Endometrial microvascular endothelial cells (primary cell): ENCODE results near the gene ANTXRL. TPM values are rescaled to one million over a fixed set of nuclear protein-coding genes. Genes with fewer than 3 reads are reported as not detected.
"Not testable (repeated sequence)": the region's sequence is repeated elsewhere in the genome, so short reads cannot be mapped to it uniquely, and the experiment has no call there.

Experiments used
- in situ Hi-C: cut with HindIII; loops from 2 replicates; pipeline ENCODE4 v1.10.0; 2017; ENCODE audit warnings: low sequenced_read_pairs, low pct_unique_long_range_greater_than_20kb; ENCODE audit errors: inconsistent ontology term
- total RNA-seq: library from RNA; depleted of rRNA; stranded (reverse); fragments of >200 nt; gene quantifications from one replicate; pipeline ENCODE4 v1.2.3, GENCODE V29; 2015; ENCODE audit errors: inconsistent ontology term

Gene ANTXRL
- total RNA-seq, 1 donor from 2014 or later = not detected

GRCh38 chr10:46315071-46315860 is 28.5 kb downstream of the ANTXRL start:
- in situ Hi-C loops = not testable (repeated sequence)

GRCh38 chr10:46317370-46317769 is 30.6 kb downstream of the ANTXRL start:
- in situ Hi-C loops = no loop called here

DNA sequence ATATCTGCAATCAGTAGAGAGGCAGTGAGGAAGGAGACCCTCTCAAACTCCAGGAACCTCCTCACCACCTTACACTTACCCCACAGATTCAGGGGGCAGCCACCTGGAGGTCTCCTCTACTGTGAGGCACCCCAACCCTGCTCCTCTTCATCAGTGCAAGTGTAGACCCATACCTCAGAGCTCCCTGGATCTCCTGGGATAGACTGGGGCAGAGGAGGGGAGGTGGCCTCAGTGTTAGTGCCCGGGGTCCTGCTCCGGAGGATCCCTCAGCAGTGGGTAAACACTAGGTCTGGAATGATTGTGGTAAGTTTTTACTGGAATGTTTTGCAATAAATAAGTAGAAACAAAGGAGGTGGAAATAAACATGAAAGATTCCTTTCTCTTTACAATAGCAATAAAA is 31.1 kb downstream of the ANTXRL start:
- in situ Hi-C loops = no loop called here

DNA sequence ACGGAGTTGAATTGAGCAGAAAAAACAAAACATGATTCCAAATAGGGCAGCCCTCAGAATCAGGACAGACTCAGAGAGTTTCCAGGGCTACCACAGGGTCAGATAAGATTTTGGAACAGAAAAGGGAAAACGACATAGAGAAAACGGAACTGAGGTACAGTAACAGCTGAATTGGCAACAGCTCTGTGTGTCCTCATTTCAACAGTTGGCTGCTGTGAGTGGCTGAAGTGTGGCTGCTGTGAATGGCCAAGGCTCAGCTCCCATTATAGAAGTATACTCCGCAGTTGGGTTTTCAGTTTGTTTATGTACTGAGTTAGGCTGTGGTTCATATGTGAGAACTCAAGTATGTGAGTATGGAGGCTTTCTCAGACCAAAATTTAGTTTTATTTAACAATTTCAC is 32.0 kb downstream of the ANTXRL start:
- in situ Hi-C loops = no loop called here

DNA sequence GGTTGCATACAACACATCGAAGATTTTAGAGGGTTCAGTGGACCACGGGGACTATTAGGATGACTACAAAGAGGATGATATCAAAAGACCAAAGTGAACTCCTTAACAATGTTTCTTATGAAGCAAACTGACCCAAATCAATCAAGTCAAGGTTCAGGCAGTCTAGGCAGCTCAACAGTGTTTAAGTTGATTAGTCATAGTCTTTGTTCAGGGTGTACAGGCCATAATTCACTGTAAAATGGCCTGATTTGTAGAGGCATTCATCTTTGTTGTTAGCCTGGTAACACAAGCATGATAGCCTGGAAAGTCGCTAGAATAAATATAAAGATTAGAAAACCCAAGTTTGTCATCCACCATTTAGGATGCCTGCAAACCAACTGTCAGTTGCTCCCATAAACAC is 32.6 kb downstream of the ANTXRL start:
- in situ Hi-C loops = no loop called here

- in situ Hi-C loops = no loop called here
Observed at GRCh38 chr10:46321770-46322169, 35.0 kb downstream of the ANTXRL start.

DNA sequence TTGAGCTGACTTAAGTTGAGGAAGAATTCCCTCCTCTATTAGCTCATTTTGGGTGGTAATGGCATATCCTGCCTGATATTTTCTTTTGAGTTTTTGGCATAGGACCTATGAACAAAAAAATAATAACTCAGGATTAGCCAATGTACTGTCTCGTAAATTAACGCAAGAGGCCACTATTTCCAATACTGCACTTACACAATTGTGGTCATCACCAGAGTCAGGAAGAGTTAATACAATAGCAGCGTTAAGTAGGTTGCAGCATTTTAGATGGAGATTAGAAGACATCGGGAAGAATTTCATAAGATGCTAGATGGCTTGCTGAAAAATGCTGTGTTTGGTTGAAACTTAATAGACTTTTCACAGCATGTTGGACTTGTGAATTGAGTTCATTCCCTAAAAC is 36.4 kb downstream of the ANTXRL start:
- in situ Hi-C loops = no loop called here

DNA sequence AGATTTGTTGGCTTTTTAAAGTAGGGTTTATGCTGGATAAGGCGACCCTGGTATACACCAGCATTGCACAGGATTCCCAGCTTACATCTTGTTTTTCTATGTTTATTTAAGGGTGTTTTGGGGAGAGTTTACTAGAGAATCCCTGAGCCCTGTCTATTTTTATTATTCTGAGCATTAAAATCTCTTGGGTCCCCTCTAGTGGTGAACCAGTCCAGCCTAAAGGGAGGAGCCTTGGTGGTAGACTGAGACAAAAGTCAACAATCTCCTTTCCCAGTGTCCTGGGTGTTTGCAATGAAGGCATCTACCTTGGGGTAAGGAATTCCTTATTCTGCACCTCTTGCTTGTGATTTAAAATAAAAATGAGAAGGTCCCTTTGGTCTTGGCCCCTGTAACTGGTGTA is 38.2 kb downstream of the ANTXRL start:
- in situ Hi-C loops = no loop called here

DNA sequence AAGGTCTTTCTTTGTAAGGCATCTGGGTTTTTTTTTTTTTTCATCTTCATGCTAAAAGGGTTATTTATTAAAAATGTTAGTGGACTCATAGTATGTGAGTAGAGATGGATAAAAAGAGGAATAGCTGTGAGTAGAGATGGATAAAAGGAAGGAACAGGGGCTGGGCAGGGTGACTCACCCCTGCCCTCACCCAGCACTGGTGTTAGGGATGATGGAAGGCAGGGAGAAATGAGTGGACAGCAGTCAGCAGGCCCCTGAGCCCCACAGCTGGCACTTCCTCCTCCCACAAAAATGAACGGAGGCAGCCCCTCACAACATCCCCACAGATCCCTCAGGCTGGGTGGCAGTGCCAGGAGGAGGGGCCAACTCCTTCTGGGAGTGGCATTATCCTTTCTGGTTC is 39.3 kb downstream of the ANTXRL start:
- in situ Hi-C loops = no loop called here

- in situ Hi-C loops = no loop called here
Observed at GRCh38 chr10:46326971-46327370, 40.2 kb downstream of the ANTXRL start.

GRCh38 chr10:46327685-46328084 is 40.9 kb downstream of the ANTXRL start:
- in situ Hi-C loops = no loop called here

DNA sequence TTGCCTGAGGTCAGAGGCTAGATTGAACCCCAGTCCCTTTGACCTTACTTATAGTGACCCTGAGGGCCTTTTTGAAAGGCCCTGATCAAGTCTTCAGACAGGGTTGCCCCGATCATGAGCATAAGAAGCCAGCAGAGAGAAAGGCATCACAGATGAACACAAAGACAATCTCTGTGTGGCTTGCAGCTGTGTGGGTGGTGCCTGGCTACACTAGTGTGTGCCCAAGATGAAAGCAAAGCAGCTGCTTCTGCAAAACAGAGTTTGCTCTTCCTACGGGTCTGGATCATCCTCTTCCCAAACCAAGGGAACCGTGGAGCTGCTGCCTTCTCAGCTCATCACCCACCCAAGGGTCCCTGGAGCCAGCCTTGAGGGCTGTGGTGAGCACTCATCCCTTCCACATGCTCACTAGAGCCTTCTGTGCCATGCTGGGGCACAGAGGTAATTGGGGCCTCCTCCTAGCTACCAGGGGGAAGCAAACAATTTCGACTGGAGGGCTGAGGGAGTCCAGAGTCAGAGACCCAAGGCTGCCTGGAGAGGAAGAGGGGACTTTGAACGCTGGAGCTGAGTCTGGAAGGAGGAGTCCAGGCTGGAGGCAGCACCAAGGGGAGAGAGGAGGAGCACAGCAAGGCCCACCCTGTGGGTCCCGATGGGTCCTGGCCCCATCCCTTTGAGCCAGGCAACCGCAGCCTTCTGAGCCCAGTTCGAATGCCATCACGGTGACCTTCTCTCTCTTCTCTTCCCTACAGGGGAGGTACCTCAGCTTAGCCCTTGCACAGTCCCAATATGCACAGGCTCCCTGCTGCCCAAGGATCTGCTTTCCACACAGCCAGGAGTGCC is 42.3 kb downstream of the ANTXRL start:
- in situ Hi-C loops = no loop called here

- in situ Hi-C loops = no loop called here
Observed at GRCh38 chr10:46329690-46330016, 42.9 kb downstream of the ANTXRL start.

GRCh38 chr10:46330894-46331293 is 44.1 kb downstream of the ANTXRL start:
- in situ Hi-C loops = no loop called here

GRCh38 chr10:46365484-46365883 is 78.7 kb downstream of the ANTXRL start:
- in situ Hi-C loops = not testable (repeated sequence)

DNA sequence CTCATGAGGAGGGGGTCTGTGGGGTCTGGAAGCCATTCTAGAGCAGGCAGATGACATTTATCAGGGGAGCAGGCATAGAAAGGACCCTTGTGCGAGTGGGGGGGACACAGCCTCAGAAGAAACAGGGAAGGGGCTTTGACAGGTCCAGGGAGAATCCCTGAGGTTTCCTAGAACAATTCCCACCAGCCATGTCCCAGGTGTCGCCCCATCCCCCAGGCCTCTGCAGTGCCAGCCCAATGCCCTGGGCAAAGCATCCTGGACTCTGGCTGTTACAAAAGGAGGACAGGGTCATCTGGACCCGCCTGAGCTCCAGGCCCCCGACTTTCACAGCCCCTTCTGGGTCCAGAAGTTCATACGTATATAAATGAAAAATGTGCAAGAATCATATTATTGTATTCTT is 80.4 kb downstream of the ANTXRL start:
- in situ Hi-C loops = not testable (repeated sequence)

GRCh38 chr10:46367666-46368240 is 81.0 kb downstream of the ANTXRL start:
- in situ Hi-C loops = not testable (repeated sequence)

DNA sequence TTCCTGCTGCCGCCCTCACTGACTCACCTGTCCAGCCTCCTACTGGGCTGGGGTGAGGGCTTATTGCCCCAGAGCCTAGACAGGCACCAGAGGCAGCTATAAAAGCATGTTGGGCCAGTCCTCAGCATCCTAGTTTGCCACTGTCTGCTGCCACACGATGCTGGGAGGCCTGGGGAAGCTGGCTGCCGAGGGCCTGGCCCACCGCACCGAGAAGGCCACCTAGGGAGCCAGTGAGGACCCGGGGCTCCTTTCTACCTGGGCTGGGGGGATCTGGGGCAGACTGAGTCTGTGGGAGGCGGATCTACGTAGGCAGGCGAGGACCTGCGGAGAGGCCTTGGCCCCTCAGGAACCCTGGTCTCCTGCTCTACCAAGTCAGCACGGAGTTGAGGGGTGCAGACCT is 82.2 kb downstream of the ANTXRL start:
- in situ Hi-C loops = not testable (repeated sequence)

DNA sequence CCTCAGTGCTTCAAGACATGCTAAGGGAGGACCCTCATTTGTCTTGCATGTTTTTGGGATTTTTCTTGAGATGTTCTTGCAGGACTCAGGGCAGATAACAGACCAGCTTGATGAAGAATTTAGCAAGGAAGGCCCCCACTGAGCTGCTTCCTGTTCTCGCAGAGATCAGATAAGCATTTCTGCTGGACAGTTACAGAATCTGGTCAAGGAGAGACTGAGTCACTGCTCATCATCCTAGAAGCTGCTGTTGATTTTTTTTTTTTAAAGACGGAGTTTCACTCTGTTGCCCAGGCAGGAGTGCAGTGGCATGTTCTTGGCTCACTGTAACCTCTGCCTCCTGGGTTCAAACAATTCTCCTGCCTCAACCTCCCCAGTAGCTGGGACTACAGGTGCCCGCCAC is 87.6 kb downstream of the ANTXRL start:
- in situ Hi-C loops = not testable (repeated sequence)

DNA sequence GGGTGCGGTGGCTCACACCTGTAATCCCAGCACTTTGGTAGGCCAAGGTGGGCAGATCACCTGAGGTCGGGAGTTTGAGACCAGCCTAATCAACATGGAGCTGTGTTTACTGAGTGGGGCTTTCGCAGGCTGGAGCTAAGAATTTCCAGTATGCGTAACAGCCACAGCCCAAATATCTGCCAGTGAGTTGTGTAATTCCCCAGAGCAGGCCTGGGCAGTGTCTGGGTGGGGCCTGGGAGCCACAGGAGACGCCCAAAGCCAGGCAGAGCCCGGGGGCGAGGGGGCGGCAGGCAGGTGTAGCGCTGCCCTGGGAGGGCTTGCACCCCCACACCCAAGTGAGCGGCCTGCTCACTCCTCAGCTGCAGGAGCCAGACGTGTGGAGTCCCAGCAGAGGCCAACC is 88.6 kb downstream of the ANTXRL start, which contains the start of gene ANXA8L1:
Gene ANXA8L1, plus strand, starts transcription at position 371 of the 400 bp plus-strand sequence. CDS start 76 bp downstream, outside the sequence.
- in situ Hi-C loops = not testable (repeated sequence)
